A549 (cell line): ENCODE results near the gene COX4I2. TPM values are rescaled to one million over a fixed set of nuclear protein-coding genes. Genes with fewer than 3 reads are reported as not detected.

Source experiments
- ATAC-seq, 2 experiments: fragments of 200-7000 bp in 1 of 2; fragments of >200 bp in 1 of 2; cut with Nextera tagmentation in 1 of 2; cut with Tn5 transposase in 1 of 2; 3 replicates each; pipeline versions ENCODE4 v1.8.0 to v1.9.1; 2018 to 2020; ENCODE audit warnings: mild to moderate bottlenecking in 1 of 2, moderate library complexity in 1 of 2
- CTCF ChIA-PET: fragments of 300-600 bp; sonication (Branson Sonifier 250); formaldehyde crosslinking; extraction: SDS; loops from one replicate; lab custom pipeline; 2021; ENCODE audit warnings: antibody characterized with exemption, inconsistent platforms; lab: Yijun Ruan, JAX
- POLR2A ChIA-PET: fragments of 350-600 bp; formaldehyde crosslinking; extraction: SDS; loops from one replicate; lab custom pipeline; 2021; ENCODE audit warnings: antibody characterized with exemption, inconsistent platforms; lab: Yijun Ruan, JAX
- DNase-seq, 2 experiments: peaks; one replicate each; pipeline versions ENCODE4 v3.0.0 to v3.0.0-alpha.2; 2011 to 2016; ENCODE audit warnings: low read depth in 1 of 2, low spot score in 1 of 2
- FAIRE-seq: peaks from 2 replicates; lab custom pipeline; 2011; peaks lifted over from hg19 to GRCh38; lab: Jason Lieb, UNC
- H3K27ac ChIP-seq, 2 experiments: fragments of >200 bp; sonication (Bioruptor Twin); formaldehyde crosslinking; 3 replicates each; pipeline ENCODE4 v1.5.1; 2016 to 2017
- H3K4me1 ChIP-seq: fragments of >200 bp; sonication (Bioruptor Twin); formaldehyde crosslinking; 3 replicates; pipeline ENCODE4 v1.6.1; 2016
- H3K4me2 ChIP-seq: fragments of >200 bp; sonication (Bioruptor Twin); formaldehyde crosslinking; 3 replicates; pipeline ENCODE4 v1.6.1; 2016
- H3K4me3 ChIP-seq: fragments of >200 bp; sonication (Bioruptor Twin); formaldehyde crosslinking; 3 replicates; pipeline ENCODE4 v1.5.1; 2016
- H3K9me3 ChIP-seq: fragments of >200 bp; sonication (Bioruptor Twin); formaldehyde crosslinking; 3 replicates; pipeline ENCODE4 v1.6.1; 2016
- CBX2 ChIP-seq: fragments of 200-600 bp; sonication (generic); IDR thresholded peaks from 2 replicates; pipeline ENCODE4 v1.6.1; 2016; ENCODE audit warnings: low read depth, mild to moderate bottlenecking, borderline replicate concordance
- E2F6 ChIP-seq: IDR thresholded peaks from 2 replicates; pipeline ENCODE4 v1.6.1; 2012; ENCODE audit warnings: low read depth, borderline replicate concordance
- EHMT2 ChIP-seq: fragments of 200-600 bp; sonication (generic); IDR thresholded peaks from 2 replicates; pipeline ENCODE4 v1.6.1; 2016; ENCODE audit warnings: antibody characterized with exemption, low read depth, mild to moderate bottlenecking, moderate library complexity
- FOXS1 ChIP-seq: fragments of 250-450 bp; sonication (Bioruptor Pico); IDR thresholded peaks from 2 replicates; pipeline ENCODE4 v1.5.0; 2020; ENCODE audit warnings: mild to moderate bottlenecking, moderate library complexity
- GATA3 ChIP-seq: IDR thresholded peaks from 2 replicates; pipeline ENCODE4 v1.6.1; 2012; ENCODE audit warnings: borderline replicate concordance
- HOXB13 ChIP-seq: fragments of 250-450 bp; sonication (Bioruptor Pico); IDR thresholded peaks from 2 replicates; pipeline ENCODE4 v1.5.0; 2020; ENCODE audit warnings: low read depth, mild to moderate bottlenecking, moderate library complexity
- HOXB5 ChIP-seq: fragments of 250-450 bp; sonication (Bioruptor Pico); IDR thresholded peaks from 2 replicates; pipeline ENCODE4 v1.5.0; 2020; ENCODE audit warnings: mild to moderate bottlenecking, moderate library complexity
- KDM1A ChIP-seq: fragments of 200-600 bp; sonication (generic); IDR thresholded peaks from 2 replicates; pipeline ENCODE4 v1.6.1; 2016; ENCODE audit warnings: low read depth, mild to moderate bottlenecking
- KDM5A ChIP-seq: fragments of 200-600 bp; sonication (generic); IDR thresholded peaks from 2 replicates; pipeline ENCODE4 v1.6.1; 2016; ENCODE audit warnings: antibody characterized with exemption, mild to moderate bottlenecking
- MAX ChIP-seq: IDR thresholded peaks from 2 replicates; pipeline ENCODE4 v1.6.1; 2012
- MAZ ChIP-seq: fragments of 150-350 bp; IDR thresholded peaks from 2 replicates; pipeline ENCODE4 v1.6.1; 2014; ENCODE audit warnings: antibody characterized with exemption, low read depth, low read length, borderline replicate concordance
- MYC ChIP-seq: IDR thresholded peaks from 2 replicates; pipeline ENCODE4 v1.6.1; 2012; ENCODE audit warnings: mild to moderate bottlenecking, inconsistent platforms, low read length, improper control_type of control experiment, borderline replicate concordance
- NPAS2 ChIP-seq: fragments of 250-450 bp; sonication (Bioruptor Pico); IDR thresholded peaks from 2 replicates; pipeline ENCODE4 v1.8.0; 2022; ENCODE audit warnings: mild to moderate bottlenecking, moderate library complexity, borderline replicate concordance
- PHF8 ChIP-seq: fragments of 200-600 bp; sonication (generic); IDR thresholded peaks from 2 replicates; pipeline ENCODE4 v1.6.1; 2016; ENCODE audit warnings: low read depth, mild to moderate bottlenecking, antibody characterized with exemption, moderate library complexity, borderline replicate concordance
- POLR2A ChIP-seq: IDR thresholded peaks from 2 replicates; pipeline ENCODE4 v1.6.1; 2012; ENCODE audit warnings: mild to moderate bottlenecking, low read length
- RCOR1 ChIP-seq: fragments of 150-350 bp; IDR thresholded peaks from 2 replicates; pipeline ENCODE4 v1.6.1; 2014; ENCODE audit warnings: antibody characterized with exemption, low read length, low read depth
- REST ChIP-seq: fragments of 200-600 bp; sonication (generic); IDR thresholded peaks from 2 replicates; pipeline ENCODE4 v1.6.1; 2016; ENCODE audit warnings: antibody characterized with exemption, mild to moderate bottlenecking, moderate library complexity
- RFX5 ChIP-seq: fragments of 450-650 bp; IDR thresholded peaks from 2 replicates; pipeline ENCODE4 v1.7.1; 2014; ENCODE audit warnings: antibody characterized with exemption, mild to moderate bottlenecking, moderate library complexity
- SREBF2 ChIP-seq: fragments of 450-650 bp; IDR thresholded peaks from 2 replicates; pipeline ENCODE4 v1.6.1; 2014; ENCODE audit warnings: mild to moderate bottlenecking, moderate library complexity
- TP53 ChIP-seq: fragments of 250-450 bp; sonication (Bioruptor Pico); IDR thresholded peaks from 2 replicates; pipeline ENCODE4 v1.5.0; 2021; ENCODE audit warnings: mild to moderate bottlenecking, moderate library complexity
- ZC3H11A ChIP-seq: fragments of 450-650 bp; IDR thresholded peaks from 2 replicates; pipeline ENCODE4 v1.6.1; 2014; ENCODE audit warnings: antibody characterized with exemption, mild to moderate bottlenecking
- ZNF302 ChIP-seq: fragments of 250-450 bp; sonication (Bioruptor Pico); IDR thresholded peaks from 2 replicates; pipeline ENCODE4 v1.9.0; 2021; ENCODE audit warnings: inconsistent platforms, mild to moderate bottlenecking, moderate library complexity
- ZSCAN20 ChIP-seq: fragments of 250-450 bp; sonication (Bioruptor Pico); IDR thresholded peaks from 2 replicates; pipeline ENCODE4 v1.8.0; 2022; ENCODE audit warnings: mild to moderate bottlenecking, moderate library complexity
- WGBS: methylation state at CpG from one replicate; pipeline ENCODE4 v1.1.6; 2017; ENCODE audit errors: missing lambda C conversion rate; 5-methylcytosine and 5-hydroxymethylcytosine counted together
- polyA plus RNA-seq, 4 experiments: library from polyadenylated mRNA; depleted of rRNA in 3 of 4; stranded (reverse); fragments of >200 nt; fragmentation: RNase III in 1 of 4; extraction: RNeasy Plus Mini Kit Qiagen cat#74134 plus additional on column Dnase treatment in 1 of 4; gene quantifications; 2 replicates in 3 of 4; 3 replicates in 1 of 4; pipeline ENCODE4 v1.2.3, GENCODE V29; 2011 to 2017
- TF ChIP-seq, protein P1 (sequence below): fragments of 250-450 bp; sonication (Bioruptor Pico); IDR thresholded peaks from 2 replicates; pipeline ENCODE4 v1.5.0; 2020; ENCODE audit warnings: low read depth, mild to moderate bottlenecking, moderate library complexity

The COX4I2 gene
- polyA plus RNA-seq, 2 of the 4 experiments (the other 2 are of a cell fraction): not detected

DNA sequence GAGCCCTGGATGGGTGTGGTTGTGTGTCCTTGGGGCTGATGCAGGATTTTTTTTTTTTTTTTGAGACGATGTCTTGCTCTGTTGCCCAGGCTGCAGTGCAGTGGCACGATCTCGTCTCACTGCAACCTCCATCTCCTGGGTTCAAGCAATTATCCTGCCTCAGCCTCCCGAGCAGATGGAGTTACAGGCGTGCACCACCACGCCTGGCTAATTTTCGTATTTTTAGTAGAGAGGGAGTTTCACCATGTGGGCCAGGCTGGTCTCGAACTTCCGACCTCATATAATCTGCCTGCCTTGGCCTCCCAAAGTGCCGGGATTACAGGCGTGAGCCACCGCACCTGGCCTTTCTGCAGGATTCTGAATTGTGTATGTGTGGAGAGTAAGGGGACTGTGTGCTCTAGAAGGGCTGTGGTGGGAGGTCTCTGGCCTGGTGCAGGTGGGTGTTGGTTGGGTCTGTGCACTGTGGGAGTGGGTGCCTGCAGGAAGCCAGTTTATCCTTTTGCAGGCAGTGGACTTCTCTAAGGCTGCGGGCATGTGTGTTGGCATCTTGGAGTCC, 43.6 kb upstream of the COX4I2 start:
- WGBS: 10% methylated on average over 13 of the region's 13 CpGs
- no peaks in the 10 kb centered on the region for H3K9me3 ChIP-seq
- H3K4me2 ChIP-seq: peak overlapping the region; percentile 95
- ChIA-PET CTCF (interaction anchor here (0.9 to 12.9 kb wide), 12 partner anchors 8 to 34 kb away, joined by 3 to 172 read pairs (median 10); partner anchors contain the start of gene ID1), POLR2A (interaction anchor here (1.0 to 3.9 kb wide), 12 partner anchors 11 to 123 kb away, joined by 4 to 265 read pairs (median 19); partner anchors contain the start of gene ID1)
- H3K4me1 ChIP-seq: peaks cover 50% of the 10 kb centered on the region
- H3K4me3 ChIP-seq: peak overlapping the region; percentile 62
- TF ChIP-seq KDM1A (no peak), REST (peak; percentile 24; the same call in 1 of the 2 replicates), POLR2A (peak; percentile 22; the same call in 1 of the 2 replicates), TP53 (CRISPR knock-in tag) (peak; percentile 64; the same call in 1 of the 2 replicates), PHF8 (0 out of 2 replicates have a peak, but pooled peaks have one; percentile 11), FOXS1 (no peak), HOXB5 (CRISPR knock-in tag) (peak; percentile 14; the same call in 1 of the 2 replicates), MYC (peak; percentile 3; the same call in 1 of the 2 replicates), ZNF302 (CRISPR knock-in tag) (no peak), CBX2 (no peak), ZSCAN20 (0 out of 2 replicates have a peak, but pooled peaks have one; percentile 32)
- no peak for ATAC-seq
- H3K27ac ChIP-seq: peak overlapping the region; percentile 98
- FAIRE-seq: no peak
- DNase-seq: no peak

GRCh38 chr20:31594558-31595379, 42.9 kb upstream of the COX4I2 start:
- peaks cover 50% of the 10 kb centered on the region for H3K4me1 ChIP-seq
- ATAC-seq: peak; percentile 17 to 27; a peak in 4 of 6 replicates
- peak overlapping the region; percentile 95 for H3K4me2 ChIP-seq
- no peak for FAIRE-seq
- DNase-seq: peak in 1 of 2 experiments; percentile 85
- H3K9me3 ChIP-seq: no peaks in the 10 kb centered on the region
- 31% methylated on average over 11 of the region's 11 CpGs for WGBS
- H3K27ac ChIP-seq: peak overlapping the region; percentile 98
- H3K4me3 ChIP-seq: peak overlapping the region; percentile 62
- POLR2A ChIA-PET: interaction anchor here (0.5 to 3.9 kb wide), 7 partner anchors 10 to 34 kb away, joined by 4 to 101 read pairs (median 11); partner anchors contain the start of gene ID1
- CTCF ChIA-PET: interaction anchor here (2.7 to 25.0 kb wide), 5 partner anchors 9 to 40 kb away, joined by 14 to 966 read pairs (median 80); partner anchors contain the start of gene ID1
- no peak for TF ChIP-seq MAZ
- peak; percentile 30; the same call in 1 of the 2 replicates for TF ChIP-seq GATA3
- no peak for TF ChIP-seq KDM1A
- no peak for TF ChIP-seq EHMT2
- no peak for TF ChIP-seq NPAS2 (CRISPR knock-in tag)
- TF ChIP-seq RCOR1: no peak
- TF ChIP-seq REST: 0 out of 2 replicates have a peak, but pooled peaks have one; percentile 4
- TF ChIP-seq HOXB13 (CRISPR knock-in tag): no peak
- TF ChIP-seq, protein P1, sequence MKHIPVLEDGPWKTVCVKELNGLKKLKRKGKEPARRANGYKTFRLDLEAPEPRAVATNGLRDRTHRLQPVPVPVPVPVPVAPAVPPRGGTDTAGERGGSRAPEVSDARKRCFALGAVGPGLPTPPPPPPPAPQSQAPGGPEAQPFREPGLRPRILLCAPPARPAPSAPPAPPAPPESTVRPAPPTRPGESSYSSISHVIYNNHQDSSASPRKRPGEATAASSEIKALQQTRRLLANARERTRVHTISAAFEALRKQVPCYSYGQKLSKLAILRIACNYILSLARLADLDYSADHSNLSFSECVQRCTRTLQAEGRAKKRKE (CRISPR knock-in tag): 0 out of 2 replicates have a peak, but pooled peaks have one; percentile 27
- no peak for TF ChIP-seq RFX5
- TF ChIP-seq MAX: peak; percentile 37
- TF ChIP-seq SREBF2: no peak
- 0 out of 2 replicates have a peak, but pooled peaks have one; percentile 9 for TF ChIP-seq ZC3H11A
- TF ChIP-seq E2F6: no peak
- TF ChIP-seq PHF8: no peak
- TF ChIP-seq KDM5A: no peak
- TF ChIP-seq HOXB5 (CRISPR knock-in tag): no peak
